KMS-11 (cell line): Measurements from ENCODE around the gene GART.

Source experiments
- H2AFZ ChIP-seq: fragments of 200-600 bp; sonication (generic); 2 replicates; pipeline ENCODE4 v1.6.1; 2016; ENCODE audit warnings: antibody characterized with exemption, mixed run types, low read depth
- H3K27ac ChIP-seq: fragments of 200-600 bp; sonication (generic); 2 replicates; pipeline ENCODE4 v1.6.1; 2016; ENCODE audit warnings: mild to moderate bottlenecking, mixed run types
- H3K27me3 ChIP-seq: fragments of 200-600 bp; sonication (generic); 2 replicates; pipeline ENCODE4 v1.6.1; 2017; ENCODE audit warnings: mild to moderate bottlenecking, low read depth, mixed run types, moderate library complexity; ENCODE audit not compliant: insufficient read depth
- H3K36me3 ChIP-seq: fragments of 200-600 bp; sonication (generic); 2 replicates; pipeline ENCODE4 v1.6.1; 2017; ENCODE audit warnings: mild to moderate bottlenecking, mixed run types; ENCODE audit not compliant: insufficient read depth
- H3K4me1 ChIP-seq: fragments of 200-600 bp; sonication (generic); 2 replicates; pipeline ENCODE4 v1.6.1; 2016; ENCODE audit warnings: mild to moderate bottlenecking, low read depth, mixed run types; ENCODE audit not compliant: poor library complexity, severe bottlenecking
- H3K4me2 ChIP-seq: fragments of 200-600 bp; sonication (generic); 2 replicates; pipeline ENCODE4 v1.7.0; 2016; ENCODE audit warnings: mild to moderate bottlenecking, mixed run types
- H3K4me3 ChIP-seq: fragments of 200-600 bp; sonication (generic); IDR thresholded peaks from 2 replicates; pipeline ENCODE4 v1.6.1; 2017; ENCODE audit warnings: low read depth, low read length, mixed read lengths; ENCODE audit not compliant: insufficient read depth
- H3K79me2 ChIP-seq: fragments of 200-600 bp; sonication (generic); 2 replicates; pipeline ENCODE4 v1.6.1; 2016; ENCODE audit warnings: low read depth, mixed run types; ENCODE audit not compliant: insufficient read depth
- H3K9ac ChIP-seq: fragments of 200-600 bp; sonication (generic); 2 replicates; pipeline ENCODE4 v1.6.1; 2016; ENCODE audit warnings: mild to moderate bottlenecking, mixed run types
- H4K20me1 ChIP-seq: fragments of 200-600 bp; sonication (generic); 2 replicates; pipeline ENCODE4 v1.6.1; 2016; ENCODE audit warnings: mild to moderate bottlenecking, mixed run types; ENCODE audit not compliant: insufficient read depth
- CTCF ChIP-seq: fragments of 200-600 bp; sonication (generic); conservative IDR thresholded peaks from 2 replicates; pipeline ENCODE4 v1.6.1; 2017; ENCODE audit warnings: low read depth, mild to moderate bottlenecking, antibody characterized with exemption, low read length, moderate library complexity, mixed read lengths

The GART gene

DNA sequence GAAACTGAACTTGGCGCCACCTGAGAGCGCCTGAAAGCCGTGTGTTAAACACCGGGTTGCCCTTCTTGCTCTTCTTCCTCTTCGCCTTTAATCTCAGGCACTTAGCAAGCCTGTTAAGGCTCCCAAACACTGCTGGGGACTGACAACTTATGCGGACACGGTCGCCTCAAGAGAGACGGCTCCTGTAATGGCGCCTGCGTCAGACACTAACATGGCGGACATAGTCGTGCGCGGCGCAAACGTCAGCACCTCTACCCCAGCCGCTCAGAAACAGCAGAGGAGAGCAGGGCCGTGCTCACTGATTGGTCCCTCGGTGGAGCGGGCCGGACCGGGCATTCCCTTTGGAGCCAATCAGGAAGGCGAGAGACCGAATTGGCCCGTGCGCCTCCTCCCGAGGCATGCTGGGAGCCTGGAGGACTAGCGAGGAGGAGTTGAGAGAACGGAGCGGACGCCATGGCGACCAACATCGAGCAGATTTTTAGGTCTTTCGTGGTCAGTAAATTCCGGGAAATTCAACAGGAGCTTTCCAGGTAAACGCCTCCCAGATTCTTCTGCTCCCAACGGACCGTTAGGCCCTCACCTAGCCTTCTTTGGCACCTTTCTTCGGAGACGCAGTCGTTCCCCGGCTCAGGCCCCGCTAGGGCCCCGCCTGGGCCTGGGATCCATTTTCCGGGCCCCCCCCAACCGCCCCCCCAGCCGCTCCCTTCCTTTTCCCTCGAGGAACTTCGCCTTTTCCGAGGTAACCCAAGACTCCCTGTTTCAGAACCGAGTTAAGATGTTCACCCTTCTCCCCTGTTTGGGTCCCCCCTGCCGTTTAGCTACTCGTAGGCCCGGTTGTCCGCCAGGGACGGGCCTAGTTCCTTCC is 955 bp upstream of the GART start, which contains the start of gene SON:
SON (plus strand) TSS at position 399 of the 865 bp plus-strand sequence; CDS start at position 454, 55 bp downstream.
- H3K79me2 ChIP-seq = peaks cover 88% of the 10 kb centered on the region
- peak within 1 kb of the TSS; percentile 62 for H2AFZ ChIP-seq
- peaks cover 46% of the 10 kb centered on the region for H3K4me1 ChIP-seq
- peak within 1 kb of the TSS; percentile 94 for H3K4me2 ChIP-seq
- H4K20me1 ChIP-seq = peaks cover 32% of the 10 kb centered on the region
- no peaks in the 10 kb centered on the region for H3K27me3 ChIP-seq
- TF ChIP-seq CTCF = no peak
- no peak within 1 kb of the TSS for H3K4me3 ChIP-seq
- peak within 1 kb of the TSS; percentile 99 for H3K9ac ChIP-seq
- H3K36me3 ChIP-seq = peaks cover 22% of the 10 kb centered on the region; the same call in 1 of the 2 replicates
- H3K27ac ChIP-seq = peak within 1 kb of the TSS; percentile 100

GRCh38 chr21:33541105-33541711 is 709 bp downstream of the GART start:
- H4K20me1 ChIP-seq = peaks cover 26% of the 10 kb centered on the region
- H3K79me2 ChIP-seq = peaks cover 87% of the 10 kb centered on the region
- H3K4me1 ChIP-seq = peaks cover 41% of the 10 kb centered on the region
- H3K27me3 ChIP-seq = no peaks in the 10 kb centered on the region
- H3K4me3 ChIP-seq = no peak overlapping the region
- peak overlapping the region; percentile 62; the same call in 1 of the 2 replicates for H2AFZ ChIP-seq
- peak overlapping the region; percentile 100 for H3K27ac ChIP-seq
- H3K36me3 ChIP-seq = peaks cover 26% of the 10 kb centered on the region; the same call in 1 of the 2 replicates
- no peak for TF ChIP-seq CTCF
- peak overlapping the region; percentile 94 for H3K4me2 ChIP-seq
- peak overlapping the region; percentile 99 for H3K9ac ChIP-seq

- no peak for TF ChIP-seq CTCF
- Histone ChIP-seq H3K27me3 (no peaks in the 10 kb centered on the region), H3K79me2 (peaks cover 87% of the 10 kb centered on the region), H3K9ac (peak overlapping the region; percentile 99), H4K20me1 (peaks cover 21% of the 10 kb centered on the region), H3K4me1 (peaks cover 36% of the 10 kb centered on the region), H3K4me2 (peak overlapping the region; percentile 94), H3K27ac (peak overlapping the region; percentile 100), H2AFZ (no peak overlapping the region), H3K36me3 (peaks cover 26% of the 10 kb centered on the region; the same call in 1 of the 2 replicates), H3K4me3 (no peak overlapping the region)
Measured at GRCh38 chr21:33540711-33541104, 1.2 kb downstream of the GART start.

DNA sequence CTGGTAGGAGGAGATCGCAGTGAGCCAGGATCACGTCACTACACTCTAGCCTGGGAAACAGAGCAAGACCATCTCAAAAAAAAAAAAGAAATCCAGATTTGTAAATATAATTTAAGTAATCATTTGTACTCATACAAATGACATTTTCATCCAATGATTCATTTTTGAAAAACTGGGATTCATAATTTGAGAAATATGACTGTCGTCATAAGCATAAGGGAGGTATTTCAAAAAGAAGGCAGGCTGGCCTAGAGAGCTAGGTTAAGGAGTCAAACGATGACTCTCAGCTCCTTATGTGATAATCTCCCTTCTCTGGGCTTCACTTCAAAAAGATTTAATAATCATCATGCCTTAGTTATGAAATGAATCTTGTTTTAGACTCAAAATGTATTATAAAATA is 2.3 kb downstream of the GART start:
- no peaks in the 10 kb centered on the region for H3K27me3 ChIP-seq
- H2AFZ ChIP-seq = no peak overlapping the region
- no peak overlapping the region for H3K4me3 ChIP-seq
- no peak overlapping the region for H3K9ac ChIP-seq
- TF ChIP-seq CTCF = no peak
- peaks cover 25% of the 10 kb centered on the region for H3K4me1 ChIP-seq
- peaks cover 10% of the 10 kb centered on the region for H4K20me1 ChIP-seq
- H3K4me2 ChIP-seq = peak overlapping the region; percentile 94; the same call in 1 of the 2 replicates
- H3K36me3 ChIP-seq = peaks cover 26% of the 10 kb centered on the region; the same call in 1 of the 2 replicates
- peaks cover 76% of the 10 kb centered on the region for H3K79me2 ChIP-seq
- no peak overlapping the region for H3K27ac ChIP-seq
